ACHN (cell line): ENCODE results near the gene TMEM131.
"Not testable (repeated sequence)": the region's sequence is repeated elsewhere in the genome, so short reads cannot be mapped to it uniquely, and the experiment has no call there.

Experiments used
- DNase-seq: peaks from one replicate; pipeline ENCODE4 v3.0.0-alpha.2; 2015
- in situ Hi-C: cut with HindIII; loops from 2 replicates; pipeline ENCODE4 v1.10.0; 2017; ENCODE audit warnings: low sequenced_read_pairs, low pct_ligation_motif_present, low pct_unique_long_range_greater_than_20kb

Gene TMEM131

GRCh38 chr2:97900806-97901205, 94.9 kb downstream of the TMEM131 start:
- in situ Hi-C loops, result no loop called here
- no peak for DNase-seq

GRCh38 chr2:97893042-97893441, 102.7 kb downstream of the TMEM131 start:
- DNase-seq, in situ Hi-C loops: not testable (repeated sequence)

DNA sequence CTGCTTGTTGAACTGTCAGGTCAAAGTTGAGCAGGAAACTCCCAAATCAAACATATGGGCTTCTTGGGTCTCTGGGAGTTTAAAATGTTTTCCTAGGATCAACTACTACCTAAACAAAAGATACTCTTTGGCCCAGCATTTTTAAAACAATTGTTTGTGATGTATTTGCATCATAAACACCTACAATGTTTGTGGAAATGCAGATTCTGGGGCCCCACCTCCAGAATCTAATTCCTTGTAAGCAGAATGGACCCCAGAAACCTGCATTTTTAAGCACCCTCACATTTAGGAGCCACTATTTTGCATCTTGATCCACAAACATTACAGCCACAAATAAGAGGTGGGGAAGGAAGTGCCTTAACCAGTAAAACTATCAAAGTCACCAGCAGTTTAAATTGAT, 104.1 kb downstream of the TMEM131 start:
- no peak for DNase-seq
- in situ Hi-C loops, result no loop called here

- in situ Hi-C loops, result no loop called here
Observed at GRCh38 chr2:97889156-97889555, 106.6 kb downstream of the TMEM131 start.

DNA sequence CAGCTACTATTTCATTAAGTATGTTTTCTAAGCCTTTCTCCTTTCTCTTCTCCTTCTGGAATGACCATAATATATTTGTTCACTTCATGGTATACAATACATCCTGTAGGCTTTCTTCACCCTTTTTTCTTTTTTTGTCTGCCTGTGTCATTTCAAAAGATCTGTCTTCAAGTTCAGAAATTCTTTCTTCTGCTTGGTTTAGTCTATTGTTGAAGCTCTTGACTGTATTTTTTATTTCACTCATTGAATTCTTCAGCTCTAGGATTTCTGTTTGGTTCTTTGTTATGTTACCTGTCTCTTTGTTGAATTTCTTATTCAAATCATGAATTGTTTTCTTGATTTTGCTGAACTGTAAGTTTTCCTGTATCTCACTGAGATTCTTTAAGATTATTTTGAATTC, 109.9 kb downstream of the TMEM131 start:
- in situ Hi-C loops, result no loop called here
- no peak for DNase-seq

More at GRCh38 chr2:97889156-97889555, 106.6 kb downstream of the TMEM131 start:
- no peak for DNase-seq

GRCh38 chr2:97880334-97880733, 115.4 kb downstream of the TMEM131 start:
- in situ Hi-C loops, result no loop called here
- DNase-seq, result no peak

GRCh38 chr2:97878865-97879264, 116.9 kb downstream of the TMEM131 start:
- in situ Hi-C loops, result no loop called here

GRCh38 chr2:97878317-97878716, 117.4 kb downstream of the TMEM131 start:
- in situ Hi-C loops, DNase-seq: not testable (repeated sequence)

More at GRCh38 chr2:97878865-97879264, 116.9 kb downstream of the TMEM131 start:
- DNase-seq, result no peak

GRCh38 chr2:97871096-97871780, 124.5 kb downstream of the TMEM131 start:
- DNase-seq, result no peak
- in situ Hi-C loops, result no loop called here

- peak; percentile 42 for DNase-seq
- in situ Hi-C loops, result no loop called here
Observed at GRCh38 chr2:97870396-97870843, 125.3 kb downstream of the TMEM131 start.

DNA sequence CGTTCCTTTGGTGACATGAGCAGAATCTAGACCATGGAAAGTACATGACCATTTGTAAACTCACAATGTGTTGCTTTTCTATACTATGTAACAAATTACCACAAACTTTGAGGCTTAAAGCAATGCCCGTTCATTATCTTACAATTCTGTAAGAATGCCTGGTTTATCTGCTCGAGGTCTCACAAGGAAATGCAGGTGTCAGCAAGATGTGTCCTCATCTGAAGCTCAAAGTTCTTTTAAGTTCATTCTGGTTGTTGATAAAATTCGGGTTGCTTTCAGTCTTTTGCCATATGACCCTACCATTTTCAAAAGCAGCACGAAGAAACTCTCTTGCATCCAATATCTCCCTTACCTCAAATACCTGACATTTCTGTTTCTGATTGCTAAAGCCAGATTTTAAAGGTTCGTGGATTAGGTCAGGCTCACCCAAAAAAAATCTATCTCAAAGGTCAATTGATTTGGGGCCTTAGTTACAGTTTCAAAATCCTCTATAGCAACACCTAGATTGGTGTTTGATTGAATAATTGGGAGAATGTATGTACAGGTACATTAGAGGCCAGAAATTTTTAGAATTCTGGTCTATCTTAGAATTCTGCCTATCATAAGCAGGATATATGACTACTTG, 125.9 kb downstream of the TMEM131 start:
- in situ Hi-C loops, result no loop called here
- no peak for DNase-seq

- DNase-seq, result peak; percentile 89
- in situ Hi-C loops, result no loop called here
Observed at GRCh38 chr2:97868986-97869721, 126.6 kb downstream of the TMEM131 start.

GRCh38 chr2:97863829-97864228, 131.9 kb downstream of the TMEM131 start:
- in situ Hi-C loops, result no loop called here
- no peak for DNase-seq

DNA sequence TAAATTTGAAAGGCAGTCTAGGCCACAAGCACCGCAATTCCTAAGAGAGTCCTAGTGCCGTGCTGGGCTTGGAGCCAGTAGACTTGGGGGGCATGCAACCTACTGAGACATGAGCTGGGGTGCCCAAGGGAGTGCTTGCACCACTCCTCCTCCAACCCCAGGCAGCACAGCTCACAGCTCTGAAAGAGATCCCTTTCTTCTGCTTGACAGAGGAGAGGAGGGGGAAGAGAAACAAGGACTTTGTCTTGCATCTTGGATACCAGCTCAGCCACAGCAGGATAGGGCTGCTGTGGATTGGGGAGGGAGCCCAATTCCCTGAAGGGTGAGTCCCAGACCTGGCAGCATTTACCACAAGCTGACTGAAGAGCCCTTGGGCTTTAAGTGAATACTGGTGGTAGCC, 134.6 kb downstream of the TMEM131 start:
- in situ Hi-C loops, result no loop called here
- DNase-seq, result no peak

DNA sequence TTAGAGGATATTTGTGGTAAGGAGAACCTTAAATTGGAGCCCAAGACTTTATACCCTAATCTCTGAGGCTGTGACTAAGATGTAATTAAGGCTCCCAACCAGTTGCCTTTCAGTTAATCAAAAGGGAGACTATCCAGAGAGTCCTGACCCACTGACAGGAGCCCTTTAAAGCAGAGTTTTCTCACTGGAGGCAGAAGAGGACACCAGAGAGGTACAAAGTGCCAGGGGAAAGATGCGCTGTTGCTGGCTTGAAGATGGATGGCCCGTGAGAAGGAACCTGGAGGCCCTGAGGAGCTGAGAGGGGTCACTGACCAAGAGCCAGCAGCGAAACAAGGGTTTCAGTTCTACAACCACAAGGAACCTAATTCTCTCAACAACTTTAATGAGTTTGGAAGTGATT, 137.3 kb downstream of the TMEM131 start:
- no peak for DNase-seq
- in situ Hi-C loops, result no loop called here

DNA sequence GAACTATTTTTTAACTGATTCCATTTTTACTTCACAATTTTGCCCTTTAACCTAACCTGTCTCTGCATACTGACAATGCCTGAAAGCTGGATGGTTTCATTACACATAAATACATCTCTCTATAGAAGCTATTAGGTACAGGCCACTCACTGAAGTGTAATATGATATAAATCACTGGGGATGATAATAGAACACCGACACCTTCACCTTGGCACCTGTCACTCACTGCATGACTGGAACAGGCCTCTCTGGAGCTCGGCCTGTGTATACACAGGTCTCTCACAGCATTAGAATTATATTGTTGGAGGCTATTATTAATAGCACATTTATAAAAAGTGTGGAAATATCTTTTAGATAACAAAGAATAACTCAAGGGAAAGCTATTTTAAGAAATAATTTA, 138.2 kb downstream of the TMEM131 start:
- in situ Hi-C loops, result no loop called here

GRCh38 chr2:97853057-97853456, 142.7 kb downstream of the TMEM131 start:
- DNase-seq, result peak; percentile 45
- in situ Hi-C loops, result not testable (repeated sequence)

More for the DNA sequence above, 138.2 kb downstream of the TMEM131 start:
- no peak for DNase-seq

- no peak for DNase-seq
- in situ Hi-C loops, result no loop called here
Observed at GRCh38 chr2:97851172-97851571, 144.6 kb downstream of the TMEM131 start.

DNA sequence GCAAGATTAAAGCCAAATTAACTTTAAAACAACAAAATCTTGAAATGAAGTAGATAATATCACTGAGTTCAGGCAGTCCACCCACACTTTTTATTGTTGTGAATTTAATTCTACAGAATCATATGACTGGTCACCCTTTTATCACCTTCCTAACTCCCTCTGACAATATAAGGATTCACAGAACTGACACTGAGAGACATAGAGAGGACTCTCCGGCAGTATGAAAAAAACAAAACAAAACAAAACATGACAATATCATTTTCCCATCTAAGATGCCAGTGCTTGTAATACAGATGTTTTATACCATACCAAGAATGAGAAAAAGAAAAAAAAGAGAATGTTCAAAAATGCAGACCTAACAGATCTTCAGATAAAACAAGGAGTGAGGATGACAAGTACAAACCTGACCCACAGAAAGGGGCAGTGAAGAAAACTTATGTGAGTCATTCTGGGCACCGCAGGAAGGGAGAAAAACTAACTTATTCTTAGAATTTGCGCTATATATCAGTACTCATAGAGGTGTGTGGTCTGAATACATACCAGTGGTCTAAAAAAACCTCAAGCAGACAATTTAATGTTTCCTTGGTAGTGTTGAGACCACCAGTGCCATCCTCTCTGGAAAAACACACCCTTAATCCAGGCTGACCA, 145.7 kb downstream of the TMEM131 start:
- in situ Hi-C loops, result no loop called here
- no peak for DNase-seq
